Testis (tissue), 2 donors: ENCODE results near the gene TSPAN7.

Experiments used
- CTCF ChIP-seq, 3 experiments: fragments of 450-650 bp in 2 of 3; fragments of 200-600 bp in 1 of 3; sonication (generic) in 1 of 3; IDR thresholded peaks; one replicate each; pipeline ENCODE4 v1.5.1; 2016 to 2019; ENCODE audit warnings: antibody characterized with exemption in 3 of 3, mild to moderate bottlenecking in 2 of 3, moderate library complexity in 1 of 3
- POLR2A ChIP-seq: fragments of 450-650 bp; IDR thresholded peaks from one replicate; pipeline ENCODE4 v1.6.1; 2017; ENCODE audit warnings: antibody characterized with exemption, mild to moderate bottlenecking, moderate library complexity

- TF ChIP-seq CTCF (IDR thresholded peaks at IDR 0.05): no peak
- TF ChIP-seq POLR2A: no peak
Observed at GRCh38 chrX:38669428-38669827, 108.1 kb downstream of the TSPAN7 start.
